DOHH2 (cell line): Measurements from ENCODE around the gene LRG1.
"Not testable (repeated sequence)": the region's sequence is repeated elsewhere in the genome, so short reads cannot be mapped to it uniquely, and the experiment has no call there.

Experiments used
- H3F3A ChIP-seq: fragments of 200-600 bp; sonication (generic), shearing (Covaris generic); 2 replicates; pipeline ENCODE4 v1.6.0; 2016; ENCODE audit warnings: antibody characterized with exemption, mild to moderate bottlenecking; ENCODE audit not compliant: control insufficient read depth, insufficient read depth
- H3K27ac ChIP-seq: fragments of 200-600 bp; sonication (generic); 2 replicates; pipeline ENCODE4 v1.5.1; 2014; ENCODE audit warnings: low read depth, mild to moderate bottlenecking, low read length, moderate library complexity
- H3K27me3 ChIP-seq: fragments of 200-600 bp; sonication (generic); 2 replicates; pipeline ENCODE4 v1.6.1; 2014; ENCODE audit warnings: mild to moderate bottlenecking, low read length, mixed read lengths; ENCODE audit not compliant: control insufficient read depth
- H3K36me3 ChIP-seq: fragments of 200-600 bp; sonication (generic); 2 replicates; pipeline ENCODE4 v1.6.1; 2014; ENCODE audit warnings: mild to moderate bottlenecking, low read length, moderate library complexity, mixed read lengths; ENCODE audit not compliant: control insufficient read depth
- H3K4me1 ChIP-seq: fragments of 200-600 bp; sonication (generic); 2 replicates; pipeline ENCODE4 v1.6.1; 2014; ENCODE audit warnings: mild to moderate bottlenecking, low read length, mixed read lengths; ENCODE audit not compliant: control insufficient read depth
- H3K4me2 ChIP-seq: fragments of 200-600 bp; sonication (generic); 2 replicates; pipeline ENCODE4 v1.6.0; 2014; ENCODE audit warnings: mild to moderate bottlenecking, low read length, moderate library complexity
- H3K4me3 ChIP-seq: fragments of 200-600 bp; sonication (generic); 2 replicates; pipeline ENCODE4 v1.5.1; 2014; ENCODE audit warnings: mild to moderate bottlenecking, low read length, mixed read lengths
- H3K79me2 ChIP-seq: fragments of 200-600 bp; sonication (generic); 2 replicates; pipeline ENCODE4 v1.6.1; 2014; ENCODE audit warnings: mild to moderate bottlenecking, low read length, mixed read lengths; ENCODE audit not compliant: control insufficient read depth
- H3K9me2 ChIP-seq: fragments of 200-600 bp; sonication (generic); replicated peaks from 2 replicates; pipeline ENCODE4 v1.6.1; 2014; ENCODE audit warnings: mild to moderate bottlenecking, low read length, mixed read lengths; ENCODE audit not compliant: control insufficient read depth
- H3K9me3 ChIP-seq: fragments of 200-600 bp; sonication (generic); 2 replicates; pipeline ENCODE4 v1.6.1; 2014; ENCODE audit warnings: antibody characterized with exemption, low read length, mixed read lengths; ENCODE audit not compliant: control insufficient read depth, insufficient read depth
- H4K20me1 ChIP-seq: fragments of 200-600 bp; sonication (generic); 2 replicates; pipeline ENCODE4 v1.6.0; 2014; ENCODE audit warnings: low read depth, mild to moderate bottlenecking, antibody characterized with exemption, low read length, moderate library complexity; ENCODE audit not compliant: control insufficient read depth, insufficient read depth
- CTCF ChIP-seq: fragments of 200-600 bp; sonication (generic); IDR thresholded peaks from one replicate; pipeline ENCODE4 v1.5.1; 2014; ENCODE audit warnings: antibody characterized with exemption, mild to moderate bottlenecking, low read depth, low read length; ENCODE audit not compliant: poor library complexity, severe bottlenecking
- EZH2phosphoT487 ChIP-seq: fragments of 200-600 bp; sonication (generic); IDR thresholded peaks from 2 replicates; pipeline ENCODE4 v1.6.1; 2017; ENCODE audit warnings: borderline replicate concordance, mild to moderate bottlenecking, antibody characterized with exemption, low read length, moderate library complexity, mixed read lengths

LRG1 gene

GRCh38 chr19:4568886-4569285 is 29.1 kb upstream of the LRG1 start:
- Histone ChIP-seq H3K4me1 (no peaks in the 10 kb centered on the region), H3K4me3 (no peak overlapping the region), H3K36me3 (no peaks in the 10 kb centered on the region), H3K4me2 (no peak overlapping the region), H3K9me2 (no peaks in the 10 kb centered on the region), H3K79me2 (no peaks in the 10 kb centered on the region), H3F3A (no peaks in the 10 kb centered on the region), H3K27me3 (no peaks in the 10 kb centered on the region), H4K20me1 (no peaks in the 10 kb centered on the region), H3K27ac (no peak overlapping the region), H3K9me3 (no peaks in the 10 kb centered on the region)
- TF ChIP-seq CTCF (no peak), EZH2phosphoT487 (no peak)

- H3K79me2 ChIP-seq, result no peaks in the 10 kb centered on the region
- no peaks in the 10 kb centered on the region for H3K27me3 ChIP-seq
- H3K36me3 ChIP-seq, result no peaks in the 10 kb centered on the region
- no peaks in the 10 kb centered on the region for H3K4me1 ChIP-seq
- H3F3A ChIP-seq, result no peaks in the 10 kb centered on the region
- no peaks in the 10 kb centered on the region for H3K9me3 ChIP-seq
- no peaks in the 10 kb centered on the region for H4K20me1 ChIP-seq
- no peak overlapping the region for H3K4me3 ChIP-seq
- H3K27ac ChIP-seq, result no peak overlapping the region
- H3K9me2 ChIP-seq, result no peaks in the 10 kb centered on the region
- no peak overlapping the region for H3K4me2 ChIP-seq
- TF ChIP-seq CTCF, result peak; percentile 83
- no peak for TF ChIP-seq EZH2phosphoT487
These were observed 27.8 kb upstream of the LRG1 start for GRCh38 chr19:4567584-4568071.

DNA sequence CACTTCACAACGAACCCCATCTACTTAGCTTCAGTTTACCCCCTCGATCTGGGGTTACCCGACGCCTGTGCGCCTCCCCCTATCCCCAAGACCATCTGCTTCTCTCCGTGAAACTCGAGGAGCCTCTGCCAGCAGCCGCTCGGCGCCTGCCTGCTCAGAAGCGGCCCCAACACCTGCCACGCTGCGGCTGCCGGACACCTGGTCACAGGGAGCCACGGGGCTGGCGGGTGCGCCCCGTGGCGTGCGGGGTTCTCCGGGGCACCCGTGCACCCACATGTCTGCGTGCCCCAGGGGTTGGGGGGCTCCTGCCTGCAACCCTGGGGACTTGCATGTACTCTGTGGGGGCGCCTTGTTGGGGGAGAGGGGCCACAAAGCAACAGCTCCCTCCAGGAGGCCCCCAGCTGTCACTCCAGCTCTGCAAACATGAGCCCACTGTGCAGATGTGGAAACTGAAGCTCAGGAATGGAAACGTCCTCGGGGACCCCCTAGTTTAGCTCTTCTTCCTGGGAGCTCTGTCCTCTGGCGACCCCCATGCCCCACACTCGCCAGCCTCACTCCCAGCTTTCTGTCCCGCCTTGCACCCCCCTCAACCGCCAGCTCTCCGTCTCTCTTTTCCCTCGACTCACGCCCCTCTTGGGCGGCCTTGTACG is 26.7 kb upstream of the LRG1 start:
- H3K79me2 ChIP-seq, result no peaks in the 10 kb centered on the region

GRCh38 chr19:4563562-4563961 is 23.7 kb upstream of the LRG1 start:
- H3K4me2 ChIP-seq, result not testable (repeated sequence)

More for the DNA sequence above, 26.7 kb upstream of the LRG1 start:
- Histone ChIP-seq H3F3A (no peaks in the 10 kb centered on the region), H4K20me1 (no peaks in the 10 kb centered on the region), H3K9me2 (no peaks in the 10 kb centered on the region), H3K4me1 (no peaks in the 10 kb centered on the region), H3K36me3 (no peaks in the 10 kb centered on the region), H3K4me2 (no peak overlapping the region), H3K9me3 (no peaks in the 10 kb centered on the region), H3K27ac (no peak overlapping the region), H3K27me3 (no peaks in the 10 kb centered on the region), H3K4me3 (no peak overlapping the region)
- TF ChIP-seq EZH2phosphoT487 (no peak), CTCF (no peak)

DNA sequence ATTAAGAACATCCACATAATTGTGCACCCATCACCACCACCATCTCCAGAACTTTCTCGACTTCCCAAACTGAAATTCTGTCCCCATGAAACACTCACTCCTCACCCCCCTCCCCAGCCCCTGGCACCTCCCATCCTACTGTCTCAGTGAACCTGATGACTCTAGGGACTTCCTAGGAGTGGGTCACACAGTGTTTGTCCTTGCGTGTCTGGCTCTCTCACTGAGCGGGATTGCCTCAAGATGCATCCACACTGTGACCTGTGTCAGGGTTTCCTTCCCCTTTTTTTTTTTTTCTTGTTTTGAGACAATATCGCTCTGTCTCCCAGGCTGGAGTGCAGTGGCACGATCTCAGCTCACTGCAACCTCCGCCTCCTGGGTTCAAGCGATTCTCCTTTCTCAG is 22.2 kb upstream of the LRG1 start:
- H3K27me3 ChIP-seq, H4K20me1 ChIP-seq, H3K4me1 ChIP-seq, H3F3A ChIP-seq, H3K4me2 ChIP-seq, H3K4me3 ChIP-seq, H3K9me3 ChIP-seq, H3K9me2 ChIP-seq, H3K36me3 ChIP-seq, H3K79me2 ChIP-seq, H3K27ac ChIP-seq: not testable (repeated sequence)

More at GRCh38 chr19:4563562-4563961, 23.7 kb upstream of the LRG1 start:
- H3K79me2 ChIP-seq, H3K27me3 ChIP-seq, H3F3A ChIP-seq, H3K9me2 ChIP-seq, H4K20me1 ChIP-seq, H3K27ac ChIP-seq, H3K4me1 ChIP-seq, H3K9me3 ChIP-seq, H3K4me3 ChIP-seq, H3K36me3 ChIP-seq: not testable (repeated sequence)
